HEK293 (cell line): Measurements from ENCODE around the gene PLEKHH2.

Experiments
- EGR2 ChIP-seq: fragments of 450-650 bp; formaldehyde crosslinking; IDR thresholded peaks from 2 replicates; pipeline ENCODE4 v1.5.1; 2016; ENCODE audit warnings: low read depth, missing biosample characterization, missing genetic modification characterization
- MYNN ChIP-seq: fragments of 450-650 bp; formaldehyde crosslinking; IDR thresholded peaks from 2 replicates; pipeline ENCODE4 v1.5.1; 2016; ENCODE audit warnings: missing biosample characterization, missing genetic modification characterization, borderline replicate concordance
- MZF1 ChIP-seq: fragments of 450-650 bp; formaldehyde crosslinking; IDR thresholded peaks from 2 replicates; pipeline ENCODE4 v1.5.1; 2017; ENCODE audit warnings: missing biosample characterization, missing genetic modification characterization, borderline replicate concordance
- ZBTB17 ChIP-seq: fragments of 450-650 bp; formaldehyde crosslinking; IDR thresholded peaks from 2 replicates; pipeline ENCODE4 v1.5.1; 2016; ENCODE audit warnings: missing biosample characterization, missing genetic modification characterization
- ZBTB26 ChIP-seq: fragments of 450-650 bp; formaldehyde crosslinking; optimal IDR thresholded peaks from 2 replicates; pipeline ENCODE3; 2016; ENCODE audit warnings: missing biosample characterization, mild to moderate bottlenecking, missing genetic modification characterization
- ZBTB8A ChIP-seq: fragments of 450-650 bp; formaldehyde crosslinking; IDR thresholded peaks from 2 replicates; pipeline ENCODE4 v1.5.1; 2016; ENCODE audit warnings: missing biosample characterization, missing genetic modification characterization
- ZFP41 ChIP-seq: fragments of 450-650 bp; formaldehyde crosslinking; IDR thresholded peaks from 2 replicates; pipeline ENCODE4 v1.5.1; 2016; ENCODE audit warnings: missing biosample characterization, missing genetic modification characterization, borderline replicate concordance
- ZFP69B ChIP-seq: fragments of 450-650 bp; formaldehyde crosslinking; IDR thresholded peaks from 2 replicates; pipeline ENCODE4 v1.5.1; 2016; ENCODE audit warnings: missing biosample characterization, missing genetic modification characterization
- ZNF169 ChIP-seq: fragments of 450-650 bp; formaldehyde crosslinking; IDR thresholded peaks from 2 replicates; pipeline ENCODE4 v1.5.1; 2016; ENCODE audit warnings: missing biosample characterization, missing genetic modification characterization
- ZNF280D ChIP-seq: fragments of 450-650 bp; formaldehyde crosslinking; IDR thresholded peaks from 2 replicates; pipeline ENCODE4 v1.5.1; 2016; ENCODE audit warnings: missing biosample characterization, missing genetic modification characterization
- ZNF416 ChIP-seq: fragments of 450-650 bp; formaldehyde crosslinking; IDR thresholded peaks from 2 replicates; pipeline ENCODE4 v1.5.1; 2016; ENCODE audit warnings: missing biosample characterization, missing genetic modification characterization
- ZNF426 ChIP-seq: fragments of 450-650 bp; formaldehyde crosslinking; IDR thresholded peaks from 2 replicates; pipeline ENCODE4 v1.5.1; 2017; ENCODE audit warnings: missing biosample characterization, missing genetic modification characterization, mild to moderate bottlenecking, inconsistent platforms, moderate library complexity
- ZNF549 ChIP-seq: fragments of 450-650 bp; IDR thresholded peaks from 2 replicates; pipeline ENCODE4 v1.5.1; 2018; ENCODE audit warnings: missing biosample characterization, missing genetic modification characterization, mild to moderate bottlenecking, inconsistent platforms, moderate library complexity
- ZNF558 ChIP-seq: fragments of 450-650 bp; formaldehyde crosslinking; IDR thresholded peaks from 2 replicates; pipeline ENCODE4 v1.5.1; 2016; ENCODE audit warnings: missing biosample characterization, missing genetic modification characterization
- ZNF585B ChIP-seq: fragments of 450-650 bp; formaldehyde crosslinking; IDR thresholded peaks from 2 replicates; pipeline ENCODE4 v1.5.1; 2016; ENCODE audit warnings: missing biosample characterization, missing genetic modification characterization
- ZNF610 ChIP-seq: fragments of 450-650 bp; formaldehyde crosslinking; IDR thresholded peaks from 2 replicates; pipeline ENCODE4 v1.5.1; 2016; ENCODE audit warnings: missing biosample characterization, missing genetic modification characterization, borderline replicate concordance
- ZNF658 ChIP-seq: fragments of 450-650 bp; formaldehyde crosslinking; IDR thresholded peaks from 2 replicates; pipeline ENCODE4; 2016; ENCODE audit warnings: missing biosample characterization, missing genetic modification characterization
- ZNF843 ChIP-seq: fragments of 450-650 bp; formaldehyde crosslinking; IDR thresholded peaks from 2 replicates; pipeline ENCODE4 v1.5.1; 2016; ENCODE audit warnings: missing biosample characterization, missing genetic modification characterization
- TF ChIP-seq, protein P1 (sequence below): fragments of 450-650 bp; formaldehyde crosslinking; IDR thresholded peaks from 2 replicates; pipeline ENCODE4 v1.5.1; 2017; ENCODE audit warnings: missing biosample characterization, missing genetic modification characterization
- TF ChIP-seq, protein P2 (sequence below): fragments of 450-650 bp; formaldehyde crosslinking; conservative IDR thresholded peaks from 2 replicates; pipeline ENCODE4 v1.5.1; 2016; ENCODE audit warnings: low read depth, missing biosample characterization, missing genetic modification characterization
- TF ChIP-seq, protein P3 (sequence below): fragments of 450-650 bp; formaldehyde crosslinking; IDR thresholded peaks from 2 replicates; pipeline ENCODE4 v1.5.1; 2017; ENCODE audit warnings: missing biosample characterization, missing genetic modification characterization
- TF ChIP-seq, protein P4 (sequence below): fragments of 450-650 bp; formaldehyde crosslinking; IDR thresholded peaks from 2 replicates; pipeline ENCODE4 v1.5.1; 2016; ENCODE audit warnings: missing biosample characterization, missing genetic modification characterization

PLEKHH2 gene

DNA sequence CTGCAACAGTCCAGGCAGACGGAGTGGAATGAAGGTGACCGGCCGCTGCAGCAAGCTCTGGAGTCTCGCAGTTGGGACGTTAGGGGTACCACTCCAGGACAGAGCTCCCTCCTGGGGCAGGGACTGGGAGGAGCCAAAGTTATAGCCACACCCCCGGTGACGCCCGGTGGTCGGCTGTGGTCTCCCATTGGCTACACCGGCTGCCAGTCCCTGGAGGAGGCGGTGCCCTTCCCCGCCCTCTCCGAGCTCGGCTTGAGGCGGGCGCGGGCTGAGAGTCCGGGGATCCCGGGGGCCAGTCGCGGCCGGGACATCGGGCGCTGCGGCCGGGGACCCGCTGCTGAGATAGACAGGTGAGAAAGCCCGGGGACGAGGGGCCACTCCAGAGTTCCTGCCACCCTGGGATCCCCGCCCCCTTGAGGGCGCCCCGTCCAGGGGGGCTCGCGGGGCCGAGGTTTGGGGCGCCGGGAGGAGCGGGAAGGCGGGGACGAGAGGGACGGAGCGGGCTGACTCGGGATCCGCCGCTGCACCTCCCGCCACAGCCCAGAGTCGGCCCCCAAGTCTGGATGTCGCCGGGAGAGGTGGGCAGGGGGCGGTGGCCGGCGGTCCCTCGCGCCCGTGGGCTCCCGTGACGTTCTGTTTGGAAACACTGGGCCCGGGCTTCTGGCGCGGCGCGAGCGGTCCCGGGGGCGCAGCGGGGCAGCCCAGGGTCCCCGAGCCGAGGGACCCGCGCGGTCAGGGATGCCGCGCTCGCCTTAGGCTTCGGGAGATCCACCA, at the start of gene PLEKHH2 (continued):
- TF ChIP-seq ZBTB26 (tag by site-specific recombination): peak; percentile 78
- TF ChIP-seq, protein P1, sequence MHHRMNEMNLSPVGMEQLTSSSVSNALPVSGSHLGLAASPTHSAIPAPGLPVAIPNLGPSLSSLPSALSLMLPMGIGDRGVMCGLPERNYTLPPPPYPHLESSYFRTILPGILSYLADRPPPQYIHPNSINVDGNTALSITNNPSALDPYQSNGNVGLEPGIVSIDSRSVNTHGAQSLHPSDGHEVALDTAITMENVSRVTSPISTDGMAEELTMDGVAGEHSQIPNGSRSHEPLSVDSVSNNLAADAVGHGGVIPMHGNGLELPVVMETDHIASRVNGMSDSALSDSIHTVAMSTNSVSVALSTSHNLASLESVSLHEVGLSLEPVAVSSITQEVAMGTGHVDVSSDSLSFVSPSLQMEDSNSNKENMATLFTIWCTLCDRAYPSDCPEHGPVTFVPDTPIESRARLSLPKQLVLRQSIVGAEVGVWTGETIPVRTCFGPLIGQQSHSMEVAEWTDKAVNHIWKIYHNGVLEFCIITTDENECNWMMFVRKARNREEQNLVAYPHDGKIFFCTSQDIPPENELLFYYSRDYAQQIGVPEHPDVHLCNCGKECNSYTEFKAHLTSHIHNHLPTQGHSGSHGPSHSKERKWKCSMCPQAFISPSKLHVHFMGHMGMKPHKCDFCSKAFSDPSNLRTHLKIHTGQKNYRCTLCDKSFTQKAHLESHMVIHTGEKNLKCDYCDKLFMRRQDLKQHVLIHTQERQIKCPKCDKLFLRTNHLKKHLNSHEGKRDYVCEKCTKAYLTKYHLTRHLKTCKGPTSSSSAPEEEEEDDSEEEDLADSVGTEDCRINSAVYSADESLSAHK: no peak
- no peak for TF ChIP-seq ZNF426 (tag by site-specific recombination)
- TF ChIP-seq ZNF280D (tag by site-specific recombination): no peak
- TF ChIP-seq, protein P2, sequence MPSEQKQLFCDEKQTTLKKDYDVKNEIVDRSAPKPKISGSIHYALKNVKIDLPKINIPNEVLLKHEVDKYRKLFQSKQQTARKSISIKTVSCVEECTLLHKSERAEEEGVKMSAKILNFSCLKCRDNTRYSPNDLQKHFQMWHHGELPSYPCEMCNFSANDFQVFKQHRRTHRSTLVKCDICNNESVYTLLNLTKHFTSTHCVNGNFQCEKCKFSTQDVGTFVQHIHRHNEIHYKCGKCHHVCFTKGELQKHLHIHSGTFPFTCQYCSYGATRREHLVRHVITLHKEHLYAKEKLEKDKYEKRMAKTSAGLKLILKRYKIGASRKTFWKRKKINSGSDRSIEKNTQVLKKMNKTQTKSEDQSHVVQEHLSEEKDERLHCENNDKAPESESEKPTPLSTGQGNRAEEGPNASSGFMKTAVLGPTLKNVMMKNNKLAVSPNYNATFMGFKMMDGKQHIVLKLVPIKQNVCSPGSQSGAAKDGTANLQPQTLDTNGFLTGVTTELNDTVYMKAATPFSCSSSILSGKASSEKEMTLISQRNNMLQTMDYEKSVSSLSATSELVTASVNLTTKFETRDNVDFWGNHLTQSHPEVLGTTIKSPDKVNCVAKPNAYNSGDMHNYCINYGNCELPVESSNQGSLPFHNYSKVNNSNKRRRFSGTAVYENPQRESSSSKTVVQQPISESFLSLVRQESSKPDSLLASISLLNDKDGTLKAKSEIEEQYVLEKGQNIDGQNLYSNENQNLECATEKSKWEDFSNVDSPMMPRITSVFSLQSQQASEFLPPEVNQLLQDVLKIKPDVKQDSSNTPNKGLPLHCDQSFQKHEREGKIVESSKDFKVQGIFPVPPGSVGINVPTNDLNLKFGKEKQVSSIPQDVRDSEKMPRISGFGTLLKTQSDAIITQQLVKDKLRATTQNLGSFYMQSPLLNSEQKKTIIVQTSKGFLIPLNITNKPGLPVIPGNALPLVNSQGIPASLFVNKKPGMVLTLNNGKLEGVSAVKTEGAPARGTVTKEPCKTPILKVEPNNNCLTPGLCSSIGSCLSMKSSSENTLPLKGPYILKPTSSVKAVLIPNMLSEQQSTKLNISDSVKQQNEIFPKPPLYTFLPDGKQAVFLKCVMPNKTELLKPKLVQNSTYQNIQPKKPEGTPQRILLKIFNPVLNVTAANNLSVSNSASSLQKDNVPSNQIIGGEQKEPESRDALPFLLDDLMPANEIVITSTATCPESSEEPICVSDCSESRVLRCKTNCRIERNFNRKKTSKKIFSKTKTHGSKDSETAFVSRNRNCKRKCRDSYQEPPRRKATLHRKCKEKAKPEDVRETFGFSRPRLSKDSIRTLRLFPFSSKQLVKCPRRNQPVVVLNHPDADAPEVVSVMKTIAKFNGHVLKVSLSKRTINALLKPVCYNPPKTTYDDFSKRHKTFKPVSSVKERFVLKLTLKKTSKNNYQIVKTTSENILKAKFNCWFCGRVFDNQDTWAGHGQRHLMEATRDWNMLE: no peak
- peak; percentile 97 for TF ChIP-seq ZBTB8A (tag by site-specific recombination)
- TF ChIP-seq ZFP41 (tag by site-specific recombination): no peak
- TF ChIP-seq EGR2 (tag by site-specific recombination): no peak
- TF ChIP-seq ZNF169 (tag by site-specific recombination): no peak
- TF ChIP-seq ZNF549 (tag by site-specific recombination): no peak
- no peak for TF ChIP-seq ZNF558 (tag by site-specific recombination)
- no peak for TF ChIP-seq ZFP69B (tag by site-specific recombination)
- TF ChIP-seq ZNF843 (tag by site-specific recombination): no peak
- TF ChIP-seq, protein P3, sequence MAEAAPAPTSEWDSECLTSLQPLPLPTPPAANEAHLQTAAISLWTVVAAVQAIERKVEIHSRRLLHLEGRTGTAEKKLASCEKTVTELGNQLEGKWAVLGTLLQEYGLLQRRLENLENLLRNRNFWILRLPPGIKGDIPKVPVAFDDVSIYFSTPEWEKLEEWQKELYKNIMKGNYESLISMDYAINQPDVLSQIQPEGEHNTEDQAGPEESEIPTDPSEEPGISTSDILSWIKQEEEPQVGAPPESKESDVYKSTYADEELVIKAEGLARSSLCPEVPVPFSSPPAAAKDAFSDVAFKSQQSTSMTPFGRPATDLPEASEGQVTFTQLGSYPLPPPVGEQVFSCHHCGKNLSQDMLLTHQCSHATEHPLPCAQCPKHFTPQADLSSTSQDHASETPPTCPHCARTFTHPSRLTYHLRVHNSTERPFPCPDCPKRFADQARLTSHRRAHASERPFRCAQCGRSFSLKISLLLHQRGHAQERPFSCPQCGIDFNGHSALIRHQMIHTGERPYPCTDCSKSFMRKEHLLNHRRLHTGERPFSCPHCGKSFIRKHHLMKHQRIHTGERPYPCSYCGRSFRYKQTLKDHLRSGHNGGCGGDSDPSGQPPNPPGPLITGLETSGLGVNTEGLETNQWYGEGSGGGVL (tag by site-specific recombination): peak; percentile 22; the same call in 1 of the 2 replicates
- no peak for TF ChIP-seq MYNN (tag by site-specific recombination)
- TF ChIP-seq ZNF658 (tag by site-specific recombination): no peak
- no peak for TF ChIP-seq MZF1 (tag by site-specific recombination)
- no peak for TF ChIP-seq ZNF610
- TF ChIP-seq, protein P4, sequence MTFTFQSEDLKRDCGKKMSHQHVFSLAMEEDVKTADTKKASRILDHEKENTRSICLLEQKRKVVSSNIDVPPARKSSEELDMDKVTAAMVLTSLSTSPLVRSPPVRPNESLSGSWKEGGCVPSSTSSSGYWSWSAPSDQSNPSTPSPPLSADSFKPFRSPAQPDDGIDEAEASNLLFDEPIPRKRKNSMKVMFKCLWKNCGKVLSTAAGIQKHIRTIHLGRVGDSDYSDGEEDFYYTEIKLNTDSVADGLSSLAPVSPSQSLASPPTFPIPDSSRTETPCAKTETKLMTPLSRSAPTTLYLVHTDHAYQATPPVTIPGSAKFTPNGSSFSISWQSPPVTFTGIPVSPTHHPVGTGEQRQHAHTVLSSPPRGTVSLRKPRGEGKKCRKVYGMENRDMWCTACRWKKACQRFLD (tag by site-specific recombination): no peak
- TF ChIP-seq ZBTB17 (tag by site-specific recombination): peak; percentile 31
- TF ChIP-seq ZNF585B: no peak
- no peak for TF ChIP-seq ZNF416 (tag by site-specific recombination)
